IMR-90 (cell line): Measurements from ENCODE around the gene NPEPPS. TPM values are rescaled to one million over a fixed set of nuclear protein-coding genes. Genes with fewer than 3 reads are reported as not detected.
"Not testable (repeated sequence)": the region's sequence is repeated elsewhere in the genome, so short reads cannot be mapped to it uniquely, and the experiment has no call there.

Source experiments
- ATAC-seq: fragments of 200-7000 bp; cut with Tn5 transposase; 2 replicates; pipeline ENCODE4 v1.9.1; 2020; ENCODE audit warnings: low read depth, mild to moderate bottlenecking, moderate library complexity
- BruUV-seq: library from RNA; stranded (reverse); fragments of 400-500 nt; replicated peaks from 2 replicates; lab custom pipeline; 2021; lab: Mats Ljungman, UMichigan
- CTCF ChIA-PET: fragments of 300-600 bp; formaldehyde crosslinking; extraction: SDS; loops from one replicate; lab custom pipeline; 2021; ENCODE audit warnings: antibody characterized with exemption; lab: Yijun Ruan, JAX
- POLR2A ChIA-PET: fragments of 300-600 bp; sonication (Branson Sonifier 250); formaldehyde crosslinking; loops from one replicate; lab custom pipeline; 2022; ENCODE audit warnings: antibody characterized with exemption; ENCODE audit not compliant: unreplicated experiment; lab: Charles Lee
- DNase-seq: peaks from one replicate; pipeline ENCODE4 v3.0.0; 2013
- H2AFZ ChIP-seq: replicated peaks from 2 replicates; pipeline ENCODE3; 2013; ENCODE audit warnings: low read length, mild to moderate bottlenecking; ENCODE audit not compliant: poor library complexity
- H2AK5ac ChIP-seq: 2 replicates; pipeline ENCODE4 v1.6.1; 2013; ENCODE audit warnings: low read depth, low read length, inconsistent platforms
- H2AK9ac ChIP-seq: replicated peaks from 2 replicates; pipeline ENCODE3; 2013; ENCODE audit warnings: mild to moderate bottlenecking, low read depth, low read length, moderate library complexity; ENCODE audit not compliant: poor library complexity
- H2BK120ac ChIP-seq: 2 replicates; pipeline ENCODE4 v1.6.1; 2013; ENCODE audit warnings: low read depth, low read length, inconsistent platforms
- H2BK15ac ChIP-seq: 3 replicates; pipeline ENCODE4 v1.6.1; 2013; ENCODE audit warnings: low read depth, low read length, inconsistent platforms
- H2BK20ac ChIP-seq: 2 replicates; pipeline ENCODE4 v1.6.1; 2013; ENCODE audit warnings: low read depth, mild to moderate bottlenecking, inconsistent platforms, low read length, moderate library complexity
- H2BK5ac ChIP-seq: 2 replicates; pipeline ENCODE4 v1.6.1; 2013; ENCODE audit warnings: mild to moderate bottlenecking, low read depth, low read length, inconsistent platforms; ENCODE audit not compliant: poor library complexity, severe bottlenecking
- H3K14ac ChIP-seq: replicated peaks from 2 replicates; pipeline ENCODE4 v1.6.1; 2013; ENCODE audit warnings: low read depth, low read length, inconsistent platforms
- H3K18ac ChIP-seq: 2 replicates; pipeline ENCODE4 v1.6.1; 2013; ENCODE audit warnings: low read depth, low read length, control low read depth
- H3K23ac ChIP-seq: 2 replicates; pipeline ENCODE4 v1.6.1; 2013; ENCODE audit warnings: low read depth, low read length, inconsistent platforms
- H3K27ac ChIP-seq: 2 replicates; pipeline ENCODE4 v1.5.1; 2013; ENCODE audit warnings: mild to moderate bottlenecking, control low read depth, low read length; ENCODE audit not compliant: insufficient read depth
- H3K27me3 ChIP-seq: 2 replicates; pipeline ENCODE4 v1.6.1; 2013; ENCODE audit warnings: low read length; ENCODE audit not compliant: control insufficient read depth, insufficient read depth
- H3K36me3 ChIP-seq: 2 replicates; pipeline ENCODE4 v1.6.1; 2013; ENCODE audit warnings: low read length, mixed read lengths; ENCODE audit not compliant: control insufficient read depth, insufficient read depth
- H3K4ac ChIP-seq: 2 replicates; pipeline ENCODE4 v1.6.1; 2013; ENCODE audit warnings: low read depth, low read length, inconsistent platforms
- H3K4me1 ChIP-seq: 2 replicates; pipeline ENCODE4 v1.6.1; 2013; ENCODE audit warnings: low read length, mixed read lengths; ENCODE audit not compliant: control insufficient read depth, insufficient read depth
- H3K4me2 ChIP-seq: 2 replicates; pipeline ENCODE4 v1.6.1; 2013; ENCODE audit warnings: low read depth, mild to moderate bottlenecking, control low read depth, low read length, moderate library complexity
- H3K4me3 ChIP-seq: 2 replicates; pipeline ENCODE4 v1.5.1; 2013; ENCODE audit warnings: low read depth, mild to moderate bottlenecking, control low read depth, low read length, moderate library complexity; ENCODE audit not compliant: insufficient read depth
- H3K56ac ChIP-seq: 2 replicates; pipeline ENCODE4 v1.6.1; 2013; ENCODE audit warnings: low read length, inconsistent platforms; ENCODE audit not compliant: insufficient read depth; ENCODE audit errors: extremely low read depth
- H3K79me1 ChIP-seq, 2 experiments: 2 replicates each; pipeline ENCODE4 v1.6.1; 2013; ENCODE audit warnings: low read length in 2 of 2, inconsistent platforms in 1 of 2, low read depth in 1 of 2
- H3K9ac ChIP-seq: 2 replicates; pipeline ENCODE4 v1.6.1; 2013; ENCODE audit warnings: low read depth, low read length, control low read depth
- H3K9me1 ChIP-seq: 2 replicates; pipeline ENCODE4 v1.6.1; 2013; ENCODE audit warnings: low read length, inconsistent platforms; ENCODE audit not compliant: insufficient read depth
- H3K9me3 ChIP-seq: 2 replicates; pipeline ENCODE4 v1.6.1; 2013; ENCODE audit warnings: low read length; ENCODE audit not compliant: control insufficient read depth, insufficient read depth
- H4K20me1 ChIP-seq: 2 replicates; pipeline ENCODE4 v1.6.1; 2013; ENCODE audit warnings: low read length, inconsistent platforms; ENCODE audit not compliant: insufficient read depth
- H4K5ac ChIP-seq: 2 replicates; pipeline ENCODE4 v1.6.1; 2013; ENCODE audit warnings: mild to moderate bottlenecking, low read depth, low read length, control low read depth
- H4K8ac ChIP-seq, 2 experiments: 2 replicates each; pipeline ENCODE4 v1.6.1; 2013; ENCODE audit warnings: low read depth in 2 of 2, low read length in 2 of 2, control low read depth in 1 of 2, inconsistent platforms in 1 of 2
- H4K91ac ChIP-seq: 2 replicates; pipeline ENCODE4 v1.6.1; 2013; ENCODE audit warnings: low read depth, low read length, inconsistent platforms; ENCODE audit not compliant: insufficient read depth
- WGBS, 2 experiments: methylation state at CpG; one replicate each; pipeline versions ENCODE4 v1.1.5 to v1.1.7; 2013; ENCODE audit warnings: missing lambda C conversion rate in 2 of 2; ENCODE audit not compliant: insufficient read length in 1 of 2; ENCODE audit errors: extremely low coverage in 2 of 2; 5-methylcytosine and 5-hydroxymethylcytosine counted together
- dilution Hi-C: fragments of 300-500 bp; cut with HindIII; formaldehyde crosslinking; loops from one replicate; pipeline ENCODE4 v1.14.3; 2018; ENCODE audit warnings: low sequenced_read_pairs; ENCODE audit not compliant: unreplicated experiment
- in situ Hi-C: fragments of 300-500 bp; cut with MboI; formaldehyde crosslinking; loops from 3 replicates; pipeline ENCODE4 v1.14.3; 2019; ENCODE audit warnings: low sequenced_read_pairs, inconsistent platforms, mixed read lengths
- intact Hi-C: fragments of 100-400 bp; cut with micrococcal nuclease; formaldehyde crosslinking; loops from 2 replicates; pipeline ENCODE4 v1.10.0; 2022
- polyA plus RNA-seq, 3 experiments: library from polyadenylated mRNA; depleted of rRNA; stranded (reverse); fragments of >200 nt; gene quantifications; 2 replicates each; pipeline ENCODE4 v1.2.3, GENCODE V29; 2012; ENCODE audit warnings: low replicate concordance in 1 of 3
- total RNA-seq: library from RNA; depleted of rRNA; stranded (reverse); fragments of >200 nt; gene quantifications from 2 replicates; pipeline ENCODE4 v1.2.3, GENCODE V29; 2012

NPEPPS gene
- total and polyA plus RNA-seq, 2 of the 4 experiments (the other 2 are of a cell fraction) = 54.1 to 64.6 TPM

DNA sequence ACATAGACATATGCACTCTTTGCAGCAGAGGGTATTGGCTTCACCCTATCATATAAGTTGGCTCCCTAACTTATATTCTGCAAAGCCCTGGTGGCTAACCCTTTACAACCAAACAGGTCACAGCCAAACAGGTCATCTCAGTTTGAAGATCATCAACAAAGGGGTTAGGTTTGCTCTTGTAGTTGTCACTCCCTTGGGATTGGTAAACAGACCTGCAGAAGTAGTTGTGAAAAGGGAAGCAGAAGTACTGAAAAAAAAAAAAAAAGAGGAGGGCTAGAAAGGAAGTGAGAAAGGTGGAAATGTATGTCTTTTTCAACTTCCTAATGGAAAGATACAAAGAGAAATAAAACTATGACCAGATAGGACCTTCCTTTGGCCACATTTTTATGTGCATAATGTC lies 8.6 kb upstream of the NPEPPS start:
- H3K27me3 ChIP-seq, H4K8ac ChIP-seq, H3K36me3 ChIP-seq, H3K23ac ChIP-seq, H4K5ac ChIP-seq, H2BK20ac ChIP-seq, H3K4me1 ChIP-seq, H2BK15ac ChIP-seq, BruUV-seq, H3K9me1 ChIP-seq, POLR2A ChIA-PET, H2AK9ac ChIP-seq, H4K20me1 ChIP-seq, H3K18ac ChIP-seq, H2AFZ ChIP-seq, H3K4me2 ChIP-seq, in situ Hi-C loops, H2BK5ac ChIP-seq, H3K4ac ChIP-seq, H2BK120ac ChIP-seq, intact Hi-C loops, DNase-seq, H4K91ac ChIP-seq, H3K9me3 ChIP-seq, H3K14ac ChIP-seq, ATAC-seq, dilution Hi-C loops, H3K9ac ChIP-seq, H3K56ac ChIP-seq, H2AK5ac ChIP-seq, H3K4me3 ChIP-seq, H3K27ac ChIP-seq, H3K79me1 ChIP-seq: not testable (repeated sequence)
- CTCF ChIA-PET = interaction anchor here (0.6 kb wide), 1 partner anchor 428 kb away, joined by 3 read pairs; no protein-coding TSS in a partner anchor

- CTCF ChIA-PET, H4K91ac ChIP-seq, H2BK120ac ChIP-seq, H3K56ac ChIP-seq, H2AK5ac ChIP-seq, H4K20me1 ChIP-seq, BruUV-seq, H3K4ac ChIP-seq, H4K8ac ChIP-seq, H3K79me1 ChIP-seq, H3K36me3 ChIP-seq, H3K27me3 ChIP-seq, in situ Hi-C loops, H3K4me1 ChIP-seq, dilution Hi-C loops, H2BK15ac ChIP-seq, H3K9me3 ChIP-seq, H3K4me2 ChIP-seq, H2AK9ac ChIP-seq, DNase-seq, H3K14ac ChIP-seq, H3K9me1 ChIP-seq, POLR2A ChIA-PET, H2BK20ac ChIP-seq, H4K5ac ChIP-seq, H3K23ac ChIP-seq, H2AFZ ChIP-seq: not testable (repeated sequence)
- peak; percentile 50 for ATAC-seq
- Histone ChIP-seq H2BK5ac (peak overlapping the region; percentile 29), H3K9ac (peak overlapping the region; percentile 68; the same call in 1 of the 2 replicates), H3K18ac (peak overlapping the region; percentile 47; the same call in 1 of the 2 replicates), H3K27ac (peak overlapping the region; percentile 68), H3K4me3 (peak overlapping the region; percentile 67)
- WGBS, 2 experiments = no CpG with 5 or more reads among the region's 61 CpGs
- intact Hi-C loops = loop anchor here (10.0 kb wide), 1 partner anchor 83 kb away; no protein-coding TSS in a partner anchor
Measured at GRCh38 chr17:47531233-47531820, 419 bp downstream of the NPEPPS start.
